ENCODE data around the gene ATXN1.
"Not testable (repeated sequence)": the region's sequence is repeated elsewhere in the genome, so short reads cannot be mapped to it uniquely, and the experiment has no call there.

The ATXN1 gene

GRCh38 chr6:16398587-16398986 is 362.7 kb downstream of the ATXN1 start:
- DNase-seq = no peak

- no peak for DNase-seq
Measured at GRCh38 chr6:16397623-16398022, 363.6 kb downstream of the ATXN1 start.

- DNase-seq = no peak
Measured at GRCh38 chr6:16396497-16397319, 364.6 kb downstream of the ATXN1 start.

- DNase-seq = no peak
Measured at GRCh38 chr6:16394632-16395031, 366.6 kb downstream of the ATXN1 start.

GRCh38 chr6:16393326-16393725 is 367.9 kb downstream of the ATXN1 start:
- no peak for DNase-seq

GRCh38 chr6:16392010-16392409 is 369.2 kb downstream of the ATXN1 start:
- DNase-seq = no peak

- DNase-seq = no peak
Measured at GRCh38 chr6:16391451-16391912, 369.8 kb downstream of the ATXN1 start.

- not testable (repeated sequence) for DNase-seq
Measured at GRCh38 chr6:16390909-16391450, 370.3 kb downstream of the ATXN1 start.

- DNase-seq = no peak
Measured at GRCh38 chr6:16389642-16390041, 371.6 kb downstream of the ATXN1 start.

GRCh38 chr6:16388488-16388887 is 372.8 kb downstream of the ATXN1 start:
- DNase-seq = no peak

- DNase-seq = no peak
Measured at GRCh38 chr6:16386057-16386456, 375.2 kb downstream of the ATXN1 start.

GRCh38 chr6:16383607-16384206 is 377.6 kb downstream of the ATXN1 start:
- no peak for DNase-seq

- not testable (repeated sequence) for DNase-seq
Measured at GRCh38 chr6:16381968-16382367, 379.3 kb downstream of the ATXN1 start.

- no peak for DNase-seq
Measured at GRCh38 chr6:16380220-16380809, 380.9 kb downstream of the ATXN1 start.

- not testable (repeated sequence) for DNase-seq
Measured at GRCh38 chr6:16378360-16378759, 382.9 kb downstream of the ATXN1 start.

GRCh38 chr6:16377470-16377869 is 383.8 kb downstream of the ATXN1 start:
- no peak for DNase-seq

GRCh38 chr6:16375843-16376242 is 385.4 kb downstream of the ATXN1 start:
- DNase-seq = no peak

GRCh38 chr6:16375206-16375605 is 386.1 kb downstream of the ATXN1 start:
- no peak for DNase-seq

GRCh38 chr6:16374461-16375200 is 386.6 kb downstream of the ATXN1 start:
- DNase-seq = no peak

- DNase-seq = no peak
Measured at GRCh38 chr6:16374016-16374415, 387.2 kb downstream of the ATXN1 start.

- no peak for DNase-seq
Measured at GRCh38 chr6:16372029-16372776, 389.1 kb downstream of the ATXN1 start.

- DNase-seq = no peak
Measured at GRCh38 chr6:16371401-16371800, 389.9 kb downstream of the ATXN1 start.
